ENCODE measurements around the gene ARPC2. TPM values are rescaled to one million over a fixed set of nuclear protein-coding genes. Genes with fewer than 3 reads are reported as not detected.

The ARPC2 gene
- total RNA-seq, 4 donors from 2014 or later, result 65.5 to 343 (median 275) TPM

GRCh38 chr2:218233543-218233942, 16.6 kb downstream of the ARPC2 start:
- no peak for TF ChIP-seq POLR2A (IDR thresholded peaks at IDR 0.05)
- no peak for TF ChIP-seq CTCF (IDR thresholded peaks at IDR 0.05)
- Histone ChIP-seq H3K4me3 (no peak overlapping the region), H3K27me3 (no peaks in the 10 kb centered on the region), H3K9me3 (no peaks in the 10 kb centered on the region), H3K27ac (peak overlapping the region in 1 of 4 donors; percentile 13), H3K36me3 (peaks cover 0 to 63% (median 19%) of the 10 kb centered on the region in 4 donors), H3K4me1 (peaks cover 21 to 47% (median 31%) of the 10 kb centered on the region in 4 donors)
- in situ Hi-C loops (cut with MboI; ENCODE audit: low pct_ligation_motif_present in 1 of 4, low pct_unique_long_range_greater_than_20kb in 1 of 4, low sequenced_read_pairs in 3 of 4) (no loop called here), intact Hi-C loops (cut with DNase I; ENCODE audit: low total_unique reads) (no loop called here)
- no peak for DNase-seq
- 70 to 84% methylated on average over 3 to 4 of the region's 4 CpGs for WGBS, 2 donors (ENCODE audit: low coverage in 1 of 2)

GRCh38 chr2:218234521-218234920, 17.5 kb downstream of the ARPC2 start:
- peak overlapping the region in 1 of 4 donors; percentile 19 for H3K27ac ChIP-seq
- intact Hi-C loops (cut with DNase I; ENCODE audit: low total_unique reads), result no loop called here
- peaks cover 12 to 37% (median 21%) of the 10 kb centered on the region in 4 donors for H3K4me1 ChIP-seq
- no peaks in the 10 kb centered on the region for H3K27me3 ChIP-seq
- DNase-seq, result no peak
- TF ChIP-seq EP300 (IDR thresholded peaks at IDR 0.05; ENCODE audit: low read depth), result no peak
- TF ChIP-seq POLR2AphosphoS5 (IDR thresholded peaks at IDR 0.05), result no peak
- TF ChIP-seq CTCF (IDR thresholded peaks at IDR 0.05), result no peak
- TF ChIP-seq POLR2A (IDR thresholded peaks at IDR 0.05), result no peak
- in situ Hi-C loops (cut with MboI; ENCODE audit: low pct_ligation_motif_present in 1 of 4, low pct_unique_long_range_greater_than_20kb in 1 of 4, low sequenced_read_pairs in 3 of 4), result no loop called here
- H3K4me3 ChIP-seq, result no peak overlapping the region
- 50 to 83% methylated on average over 2 to 3 of the region's 3 CpGs for WGBS, 2 donors (ENCODE audit: low coverage in 1 of 2)
- peaks cover 0 to 63% (median 22%) of the 10 kb centered on the region in 4 donors for H3K36me3 ChIP-seq
- H3K9me3 ChIP-seq, result no peaks in the 10 kb centered on the region

GRCh38 chr2:218235017-218235416, 18.0 kb downstream of the ARPC2 start:
- Histone ChIP-seq H3K9me3 (no peaks in the 10 kb centered on the region), H3K36me3 (peaks cover 0 to 68% (median 23%) of the 10 kb centered on the region in 4 donors), H3K4me3 (no peak overlapping the region), H3K4me1 (peaks cover 12 to 32% (median 16%) of the 10 kb centered on the region in 4 donors), H3K27ac (no peak overlapping the region), H3K27me3 (no peaks in the 10 kb centered on the region)
- TF ChIP-seq EP300 (IDR thresholded peaks at IDR 0.05; ENCODE audit: low read depth) (no peak), POLR2A (IDR thresholded peaks at IDR 0.05) (no peak), CTCF (IDR thresholded peaks at IDR 0.05) (no peak), POLR2AphosphoS5 (IDR thresholded peaks at IDR 0.05) (no peak)
- in situ Hi-C loops (cut with MboI; ENCODE audit: low pct_ligation_motif_present in 1 of 4, low pct_unique_long_range_greater_than_20kb in 1 of 4, low sequenced_read_pairs in 3 of 4) (no loop called here), intact Hi-C loops (cut with DNase I; ENCODE audit: low total_unique reads) (no loop called here)
- 98 to 100% methylated on average over 2 of the region's 2 CpGs for WGBS, 2 donors (ENCODE audit: low coverage in 1 of 2)
- no peak for DNase-seq

GRCh38 chr2:218236829-218237228, 19.8 kb downstream of the ARPC2 start:
- H3K36me3 ChIP-seq, result peaks cover 0 to 76% (median 30%) of the 10 kb centered on the region in 4 donors
- H3K4me3 ChIP-seq, result no peak overlapping the region
- DNase-seq, result no peak
- peaks cover 0 to 15% (median 0%) of the 10 kb centered on the region in 4 donors for H3K4me1 ChIP-seq
- intact Hi-C loops (cut with DNase I; ENCODE audit: low total_unique reads), result no loop called here
- no peaks in the 10 kb centered on the region for H3K27me3 ChIP-seq
- no peak for TF ChIP-seq POLR2A (IDR thresholded peaks at IDR 0.05)
- no peak for TF ChIP-seq POLR2AphosphoS5 (IDR thresholded peaks at IDR 0.05)
- no peak for TF ChIP-seq EP300 (IDR thresholded peaks at IDR 0.05; ENCODE audit: low read depth)
- no peak for TF ChIP-seq CTCF (IDR thresholded peaks at IDR 0.05)
- WGBS, 2 donors (ENCODE audit: low coverage in 1 of 2), result 90 to 94% methylated on average over 2 to 4 of the region's 4 CpGs
- no peak overlapping the region for H3K27ac ChIP-seq
- H3K9me3 ChIP-seq, result no peaks in the 10 kb centered on the region
- in situ Hi-C loops (cut with MboI; ENCODE audit: low pct_ligation_motif_present in 1 of 4, low pct_unique_long_range_greater_than_20kb in 1 of 4, low sequenced_read_pairs in 3 of 4), result no loop called here

All from transverse colon (tissue), 4 donors.